Karpas-422 (cell line): ENCODE measurements around the gene PRR7. TPM values are rescaled to one million over a fixed set of nuclear protein-coding genes. Genes with fewer than 3 reads are reported as not detected.

Source experiments
- DNase-seq: peaks from one replicate; pipeline ENCODE4 v3.0.0-alpha.2; 2015
- H2AFZ ChIP-seq: fragments of 200-600 bp; sonication (generic); 2 replicates; pipeline ENCODE4 v1.6.1; 2014; ENCODE audit warnings: antibody characterized with exemption, low read length, mixed read lengths
- H3K27ac ChIP-seq: fragments of 200-600 bp; sonication (generic); 2 replicates; pipeline ENCODE4 v1.5.1; 2014; ENCODE audit warnings: mild to moderate bottlenecking, low read length, moderate library complexity
- H3K27me3 ChIP-seq: fragments of 200-600 bp; sonication (generic); 2 replicates; pipeline ENCODE4 v1.6.1; 2014; ENCODE audit warnings: low read length, mixed read lengths
- H3K36me3 ChIP-seq: fragments of 200-600 bp; sonication (generic); 2 replicates; pipeline ENCODE4 v1.6.1; 2014; ENCODE audit warnings: low read length, mixed read lengths; ENCODE audit not compliant: insufficient read depth
- H3K4me1 ChIP-seq: fragments of 200-600 bp; sonication (generic); 2 replicates; pipeline ENCODE4 v1.6.1; 2014; ENCODE audit warnings: mild to moderate bottlenecking, low read length, mixed read lengths
- H3K4me2 ChIP-seq: fragments of 200-600 bp; sonication (generic); 2 replicates; pipeline ENCODE4 v1.6.1; 2014; ENCODE audit warnings: low read length, low read depth, mild to moderate bottlenecking; ENCODE audit not compliant: poor library complexity, severe bottlenecking
- H3K4me3 ChIP-seq: fragments of 200-600 bp; sonication (generic); 2 replicates; pipeline ENCODE4 v1.5.1; 2014; ENCODE audit warnings: mild to moderate bottlenecking, antibody characterized with exemption, low read length, mixed read lengths
- H3K79me2 ChIP-seq: fragments of 200-600 bp; sonication (generic); 2 replicates; pipeline ENCODE4 v1.6.1; 2014; ENCODE audit warnings: mild to moderate bottlenecking, low read length, mixed read lengths
- H3K9ac ChIP-seq: fragments of 200-600 bp; sonication (generic); 2 replicates; pipeline ENCODE4 v1.6.0; 2014; ENCODE audit warnings: low read length
- H3K9me2 ChIP-seq: fragments of 200-600 bp; sonication (generic), shearing (Covaris generic); replicated peaks from 2 replicates; pipeline ENCODE4 v1.6.0; 2014; ENCODE audit warnings: mild to moderate bottlenecking, low read length, moderate library complexity; ENCODE audit not compliant: insufficient read depth
- H3K9me3 ChIP-seq: fragments of 300-700, 200-600 bp; sonication (generic); 2 replicates; pipeline ENCODE4 v1.6.1; 2014; ENCODE audit warnings: low read length, mixed read lengths
- H4K20me1 ChIP-seq: fragments of 200-600 bp; sonication (generic); 2 replicates; pipeline ENCODE4 v1.6.1; 2014; ENCODE audit warnings: mild to moderate bottlenecking, antibody characterized with exemption, low read length, low read depth; ENCODE audit not compliant: insufficient read depth
- total RNA-seq: library from RNA; depleted of rRNA; stranded (reverse); fragments of >200 nt; shearing (Covaris generic); gene quantifications from 2 replicates; pipeline ENCODE4 v1.2.3, GENCODE V29; 2014; ENCODE audit warnings: low replicate concordance

The PRR7 gene
- total RNA-seq, 1 experiment from 2014 or later: 26.8 TPM

- H3K9ac ChIP-seq: no peak overlapping the region
- H3K4me3 ChIP-seq: no peak overlapping the region
- peaks cover 43% of the 10 kb centered on the region for H3K79me2 ChIP-seq
- no peaks in the 10 kb centered on the region for H3K9me3 ChIP-seq
- H3K9me2 ChIP-seq: no peaks in the 10 kb centered on the region
- no peaks in the 10 kb centered on the region for H3K27me3 ChIP-seq
- no peak overlapping the region for H3K4me2 ChIP-seq
- no peak for DNase-seq
- H4K20me1 ChIP-seq: peaks cover 15% of the 10 kb centered on the region; the same call in 1 of the 2 replicates
- H3K4me1 ChIP-seq: peaks cover 46% of the 10 kb centered on the region
- peaks cover 27% of the 10 kb centered on the region for H3K36me3 ChIP-seq
- H3K27ac ChIP-seq: peak overlapping the region; percentile 84
- H2AFZ ChIP-seq: no peak overlapping the region
These were observed 14.3 kb upstream of the PRR7 start for GRCh38 chr5:177432143-177432838.

DNA sequence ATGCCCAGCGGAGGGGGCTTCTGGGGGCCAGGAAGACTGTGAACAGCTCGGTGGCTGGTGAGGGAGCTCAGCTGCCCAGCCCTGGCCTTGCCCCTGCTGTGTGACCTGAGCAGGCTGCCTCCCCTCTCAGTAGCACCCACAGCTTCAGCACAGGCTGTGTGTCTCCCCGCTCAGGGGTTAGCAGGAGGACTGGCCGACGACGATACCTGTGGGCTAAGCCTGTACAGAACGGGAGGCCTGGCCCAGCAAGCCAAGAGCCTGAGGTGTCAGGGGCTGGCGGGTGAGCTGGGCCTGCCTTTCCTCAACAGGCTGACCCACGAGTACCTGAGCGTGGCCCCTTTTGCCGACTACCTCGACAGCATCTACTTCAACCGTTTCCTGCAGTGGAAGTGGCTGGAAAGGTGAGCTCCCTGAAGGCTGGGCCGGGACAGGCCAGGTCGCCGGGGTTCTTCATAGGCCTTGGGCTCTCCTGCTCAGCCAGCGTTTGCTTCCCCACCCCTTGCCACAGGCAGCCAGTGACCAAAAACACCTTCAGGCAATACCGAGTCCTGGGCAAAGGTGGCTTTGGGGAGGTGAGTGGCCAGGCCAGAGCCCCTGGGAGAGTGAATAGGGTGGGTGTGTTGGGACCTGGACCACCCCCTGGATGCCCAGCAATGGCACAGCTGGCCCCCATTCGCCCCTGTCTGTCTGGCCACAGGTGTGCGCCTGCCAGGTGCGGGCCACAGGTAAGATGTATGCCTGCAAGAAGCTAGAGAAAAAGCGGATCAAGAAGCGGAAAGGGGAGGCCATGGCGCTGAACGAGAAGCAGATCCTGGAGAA, 13.6 kb upstream of the PRR7 start:
- H3K27ac ChIP-seq: no peak overlapping the region
- H3K4me1 ChIP-seq: peaks cover 39% of the 10 kb centered on the region
- H2AFZ ChIP-seq: no peak overlapping the region
- H3K36me3 ChIP-seq: peaks cover 27% of the 10 kb centered on the region
- no peak overlapping the region for H3K4me3 ChIP-seq
- H3K9me2 ChIP-seq: no peaks in the 10 kb centered on the region
- no peak for DNase-seq
- no peaks in the 10 kb centered on the region for H3K27me3 ChIP-seq
- no peak overlapping the region for H3K9ac ChIP-seq
- H3K79me2 ChIP-seq: peaks cover 35% of the 10 kb centered on the region
- peaks cover 9% of the 10 kb centered on the region; the same call in 1 of the 2 replicates for H4K20me1 ChIP-seq
- no peak overlapping the region for H3K4me2 ChIP-seq
- H3K9me3 ChIP-seq: no peaks in the 10 kb centered on the region

DNA sequence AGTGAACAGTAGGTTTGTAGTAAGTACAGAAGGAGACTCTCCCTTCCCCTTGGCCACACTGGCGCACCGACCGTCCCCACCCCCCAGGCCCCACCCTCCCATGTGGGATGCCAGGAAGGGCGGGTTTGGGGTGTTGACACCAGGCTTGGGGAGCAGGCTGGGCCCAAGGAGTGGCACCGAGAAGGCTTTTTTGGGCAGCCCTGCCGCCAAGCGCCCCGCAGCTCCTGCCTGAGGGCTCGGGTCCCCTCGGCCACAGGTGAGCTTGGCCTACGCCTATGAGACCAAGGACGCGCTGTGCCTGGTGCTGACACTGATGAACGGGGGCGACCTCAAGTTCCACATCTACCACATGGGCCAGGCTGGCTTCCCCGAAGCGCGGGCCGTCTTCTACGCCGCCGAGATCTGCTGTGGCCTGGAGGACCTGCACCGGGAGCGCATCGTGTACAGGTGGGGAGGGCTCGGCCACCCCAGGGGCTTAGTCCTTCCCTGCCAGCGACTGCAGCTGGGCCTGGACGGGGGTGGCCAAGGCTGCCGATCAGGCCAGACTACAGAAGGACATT, 12.9 kb upstream of the PRR7 start:
- Histone ChIP-seq H3K9me2 (no peaks in the 10 kb centered on the region), H3K79me2 (peaks cover 28% of the 10 kb centered on the region), H3K4me1 (peaks cover 32% of the 10 kb centered on the region), H3K27ac (no peak overlapping the region), H3K4me3 (no peak overlapping the region), H2AFZ (no peak overlapping the region), H3K27me3 (no peaks in the 10 kb centered on the region), H4K20me1 (peaks cover 2% of the 10 kb centered on the region; the same call in 1 of the 2 replicates), H3K36me3 (peaks cover 27% of the 10 kb centered on the region), H3K4me2 (no peak overlapping the region), H3K9ac (no peak overlapping the region), H3K9me3 (no peaks in the 10 kb centered on the region)
- DNase-seq: no peak

GRCh38 chr5:177434437-177434836, 12.2 kb upstream of the PRR7 start:
- H2AFZ ChIP-seq: no peak overlapping the region
- H3K27me3 ChIP-seq: no peaks in the 10 kb centered on the region
- H3K4me3 ChIP-seq: no peak overlapping the region
- DNase-seq: no peak
- no peaks in the 10 kb centered on the region; the same call in 1 of the 2 replicates for H4K20me1 ChIP-seq
- H3K4me2 ChIP-seq: no peak overlapping the region
- H3K4me1 ChIP-seq: peaks cover 25% of the 10 kb centered on the region
- no peaks in the 10 kb centered on the region for H3K9me3 ChIP-seq
- H3K27ac ChIP-seq: no peak overlapping the region
- H3K79me2 ChIP-seq: peaks cover 21% of the 10 kb centered on the region
- H3K36me3 ChIP-seq: peaks cover 31% of the 10 kb centered on the region
- H3K9me2 ChIP-seq: no peaks in the 10 kb centered on the region
- no peak overlapping the region for H3K9ac ChIP-seq

- no peaks in the 10 kb centered on the region; the same call in 1 of the 2 replicates for H4K20me1 ChIP-seq
- H2AFZ ChIP-seq: no peak overlapping the region
- peaks cover 18% of the 10 kb centered on the region for H3K4me1 ChIP-seq
- no peak overlapping the region for H3K9ac ChIP-seq
- no peaks in the 10 kb centered on the region for H3K9me3 ChIP-seq
- H3K9me2 ChIP-seq: no peaks in the 10 kb centered on the region
- no peak overlapping the region for H3K27ac ChIP-seq
- H3K79me2 ChIP-seq: peaks cover 14% of the 10 kb centered on the region
- no peak for DNase-seq
- no peak overlapping the region for H3K4me3 ChIP-seq
- H3K27me3 ChIP-seq: no peaks in the 10 kb centered on the region
- H3K4me2 ChIP-seq: no peak overlapping the region
- peaks cover 31% of the 10 kb centered on the region for H3K36me3 ChIP-seq
These were observed 11.5 kb upstream of the PRR7 start for GRCh38 chr5:177434942-177435738.

- DNase-seq: no peak
- no peaks in the 10 kb centered on the region for H3K9me3 ChIP-seq
These were observed 10.6 kb upstream of the PRR7 start for GRCh38 chr5:177435847-177436536.

DNA sequence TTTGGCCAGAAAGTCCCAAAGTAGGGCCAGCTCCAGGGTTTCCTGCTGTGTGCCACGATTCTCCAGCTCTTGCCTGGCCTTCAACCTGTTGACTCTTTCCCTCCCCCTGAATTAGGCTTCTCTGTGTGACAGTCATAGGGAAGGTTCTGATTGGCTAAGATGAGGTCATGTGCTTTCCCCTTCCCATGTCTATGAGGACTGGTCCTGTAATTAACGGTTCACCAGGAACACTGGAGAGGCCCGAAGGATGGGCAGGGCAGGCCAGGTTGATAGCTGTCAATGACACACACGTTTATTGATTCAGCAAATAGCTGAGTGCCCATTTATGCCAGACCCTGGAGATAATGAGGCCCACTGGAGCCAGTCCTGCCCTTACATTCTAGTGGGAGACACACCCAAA, 9.0 kb upstream of the PRR7 start:
- no peaks in the 10 kb centered on the region for H3K4me1 ChIP-seq
- H4K20me1 ChIP-seq: no peaks in the 10 kb centered on the region
- peaks cover 23% of the 10 kb centered on the region for H3K36me3 ChIP-seq
- no peaks in the 10 kb centered on the region for H3K27me3 ChIP-seq
- DNase-seq: no peak
- no peak overlapping the region for H3K4me2 ChIP-seq
- no peaks in the 10 kb centered on the region for H3K9me2 ChIP-seq
- H3K4me3 ChIP-seq: no peak overlapping the region
- H3K27ac ChIP-seq: no peak overlapping the region
- no peaks in the 10 kb centered on the region for H3K79me2 ChIP-seq
- no peaks in the 10 kb centered on the region for H3K9me3 ChIP-seq
- no peak overlapping the region for H2AFZ ChIP-seq
- H3K9ac ChIP-seq: no peak overlapping the region

More at GRCh38 chr5:177435847-177436536, 10.6 kb upstream of the PRR7 start:
- Histone ChIP-seq H3K9ac (no peak overlapping the region), H3K27ac (no peak overlapping the region), H3K9me2 (no peaks in the 10 kb centered on the region), H3K4me3 (no peak overlapping the region), H3K4me1 (peaks cover 10% of the 10 kb centered on the region), H3K79me2 (peaks cover 6% of the 10 kb centered on the region; the same call in 1 of the 2 replicates), H4K20me1 (no peaks in the 10 kb centered on the region), H3K4me2 (no peak overlapping the region), H3K36me3 (peaks cover 31% of the 10 kb centered on the region), H2AFZ (no peak overlapping the region), H3K27me3 (no peaks in the 10 kb centered on the region)
